Epidermal melanocyte (primary cell): Measurements from ENCODE around the gene NR6A1.
"Not testable (repeated sequence)": the region's sequence is repeated elsewhere in the genome, so short reads cannot be mapped to it uniquely, and the experiment has no call there.

ENCODE experiments used
- DNase-seq: peaks from one replicate; pipeline ENCODE4 v3.0.0; 2011; ENCODE audit warnings: low spot score; ENCODE audit not compliant: insufficient read length

NR6A1 gene

DNA sequence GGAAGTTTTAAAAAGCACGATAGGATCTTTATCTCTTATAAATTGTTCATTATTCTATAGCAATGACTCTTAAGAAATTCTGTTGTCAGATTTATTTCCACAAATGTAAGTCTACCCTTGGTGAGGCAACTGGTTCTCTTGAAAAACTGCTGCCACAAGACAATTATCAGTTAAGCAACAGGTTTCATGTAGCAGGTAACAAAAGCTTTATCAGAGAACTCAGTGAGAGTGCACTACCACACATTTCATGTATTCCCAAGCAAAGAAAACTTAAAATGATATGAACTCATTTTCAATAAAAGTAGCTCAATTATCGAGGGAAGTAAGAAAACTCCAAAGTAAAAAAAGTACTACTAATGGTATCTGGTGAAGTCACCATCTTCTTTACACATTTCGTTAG, 9.4 kb downstream of the NR6A1 start:
- DNase-seq: no peak

DNA sequence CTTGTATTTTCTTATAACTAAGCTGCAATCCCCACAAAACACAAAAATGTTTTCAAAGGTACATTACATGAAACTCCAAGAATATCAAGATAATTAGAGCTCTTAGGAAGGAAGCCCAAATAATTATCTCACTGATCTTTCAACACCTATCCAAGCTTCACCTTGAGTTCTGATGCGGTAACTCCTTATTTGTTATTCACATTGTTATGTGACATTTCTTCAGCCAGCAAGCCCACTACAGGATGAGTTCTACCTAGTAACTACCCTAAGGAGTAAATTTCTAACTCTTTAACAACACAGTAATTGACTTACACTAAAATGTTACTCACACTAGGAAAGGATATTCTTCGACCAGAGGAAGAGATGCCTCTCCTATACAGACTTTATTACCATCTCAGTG, 9.9 kb downstream of the NR6A1 start:
- no peak for DNase-seq

DNA sequence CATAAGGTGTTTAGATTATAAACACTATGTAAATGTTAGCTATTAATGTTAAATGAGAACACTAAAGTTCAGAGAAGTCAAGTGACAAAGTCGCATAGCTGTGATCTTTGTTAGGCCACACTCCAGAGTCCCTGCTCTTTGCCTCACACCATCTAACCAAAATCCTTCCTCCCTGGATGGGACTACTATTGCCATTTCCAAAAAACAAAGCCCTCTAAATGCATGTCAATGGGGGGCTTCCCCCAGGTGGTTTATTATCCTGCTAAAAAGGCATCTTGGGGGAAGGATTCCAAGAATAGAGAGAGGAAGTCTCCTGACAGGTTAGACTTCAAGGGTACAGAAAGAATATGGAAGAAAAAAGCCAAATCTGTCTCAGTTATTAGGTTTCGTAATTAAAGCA, 10.4 kb downstream of the NR6A1 start:
- no peak for DNase-seq

DNA sequence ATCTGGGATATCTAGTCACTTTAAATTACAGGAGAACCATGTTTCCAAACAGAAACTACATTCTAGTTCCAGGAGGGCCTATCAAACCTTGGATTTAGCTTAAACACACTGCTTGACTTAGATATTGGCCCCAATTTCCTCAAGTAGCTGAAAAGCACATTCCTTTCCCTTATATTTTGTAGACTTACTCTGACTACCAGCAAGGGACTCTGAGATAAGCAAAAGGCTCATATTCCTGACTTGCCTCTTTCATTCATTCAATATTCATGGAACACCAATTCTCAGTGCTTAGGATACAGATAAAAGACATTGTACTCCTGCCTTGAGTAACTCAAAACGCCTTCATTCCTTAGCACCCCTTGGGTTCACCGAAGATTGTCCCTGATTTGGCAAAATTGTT, 11.8 kb downstream of the NR6A1 start:
- no peak for DNase-seq

DNA sequence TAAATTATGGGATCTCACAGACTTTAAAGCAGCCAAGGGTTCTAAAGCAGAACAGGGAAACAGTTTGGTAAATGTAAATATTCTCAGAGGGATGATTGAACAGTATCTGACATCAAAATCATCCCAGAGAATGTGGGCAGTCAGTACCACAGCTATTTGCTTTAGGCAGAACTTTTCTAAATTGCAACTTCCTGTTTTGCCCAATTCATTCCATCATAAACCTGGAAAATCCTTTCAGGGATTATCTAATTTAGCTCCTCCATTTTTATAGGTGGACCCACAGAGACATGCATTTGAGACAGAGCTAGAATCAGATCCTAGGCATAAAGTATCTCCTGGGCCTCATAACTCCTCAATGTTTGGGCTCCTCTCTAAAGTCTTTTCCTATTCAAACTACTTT, 12.4 kb downstream of the NR6A1 start:
- DNase-seq: no peak

DNA sequence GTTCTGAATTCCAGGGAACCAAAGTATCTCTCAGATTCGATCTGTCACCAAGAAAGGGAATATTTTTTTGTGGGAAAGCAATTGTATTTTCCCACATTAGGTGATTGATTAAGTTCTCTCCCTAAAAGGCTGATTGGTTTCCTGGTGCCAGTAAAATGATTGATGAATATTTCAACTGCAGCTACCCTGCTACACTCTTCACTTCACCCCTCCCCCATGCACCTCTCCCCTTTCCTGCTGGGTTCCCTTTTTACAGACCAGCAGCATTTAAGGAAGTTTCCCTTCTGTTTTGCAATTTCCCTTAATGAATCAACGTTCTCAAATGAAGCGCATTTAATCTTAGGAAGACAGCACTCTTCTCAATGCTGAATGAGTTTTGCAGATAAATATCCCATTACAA, 13.1 kb downstream of the NR6A1 start:
- no peak for DNase-seq

DNA sequence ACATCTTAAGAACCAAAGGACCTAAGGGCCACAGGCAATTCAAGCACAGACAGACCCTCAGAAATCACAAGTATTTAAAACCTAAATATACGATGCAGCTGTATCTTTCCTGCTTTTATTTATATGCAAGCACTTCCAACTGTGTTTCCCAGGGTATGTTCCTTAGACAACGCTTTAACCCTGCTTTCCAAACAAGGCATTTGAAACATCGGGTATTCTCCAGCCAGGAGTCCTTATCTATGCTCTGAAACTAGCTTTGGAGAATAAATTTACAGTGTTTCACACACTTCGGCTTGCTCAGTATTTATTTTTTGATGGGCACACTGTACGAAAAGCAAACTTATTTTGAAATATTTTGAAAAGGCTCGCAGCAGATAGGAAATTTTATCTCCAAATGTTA, 13.5 kb downstream of the NR6A1 start:
- no peak for DNase-seq

DNA sequence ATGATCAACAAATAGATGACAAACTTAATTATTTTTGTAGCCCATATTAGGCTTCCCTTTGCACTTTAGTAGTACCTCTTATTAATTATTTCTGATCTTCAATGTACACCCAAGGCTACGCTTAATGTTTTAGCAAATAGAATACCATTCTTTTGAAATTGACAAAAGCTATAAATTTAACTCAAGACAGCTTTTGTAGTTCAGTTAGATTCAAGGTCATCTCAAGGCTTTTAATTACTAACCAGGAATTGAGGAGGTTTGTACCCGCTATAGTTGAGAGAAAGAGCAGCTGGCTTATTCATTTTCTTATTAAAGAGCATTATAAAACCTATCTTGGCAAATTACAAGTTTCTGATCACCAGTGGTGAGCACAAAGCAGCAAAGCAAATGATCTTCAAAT, 15.1 kb downstream of the NR6A1 start:
- DNase-seq: no peak

DNA sequence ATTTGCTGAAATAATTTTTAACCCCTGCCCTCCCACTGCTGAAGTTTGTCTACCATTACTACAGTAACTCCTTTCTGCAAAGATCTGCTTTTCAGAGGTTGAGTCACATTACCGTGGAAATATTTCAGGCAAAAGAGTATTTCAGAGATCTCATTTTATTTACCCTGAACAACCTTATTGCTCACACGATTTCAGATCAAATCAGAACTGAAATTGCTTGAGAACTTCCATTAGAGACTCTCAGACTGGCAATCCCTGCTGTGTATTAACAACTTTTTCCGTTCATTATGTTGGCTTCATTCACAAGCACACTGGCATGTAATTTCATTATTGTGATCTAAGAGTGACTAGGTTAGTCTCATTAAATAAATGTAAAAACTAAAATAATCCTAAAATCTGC, 16.1 kb downstream of the NR6A1 start:
- no peak for DNase-seq

DNA sequence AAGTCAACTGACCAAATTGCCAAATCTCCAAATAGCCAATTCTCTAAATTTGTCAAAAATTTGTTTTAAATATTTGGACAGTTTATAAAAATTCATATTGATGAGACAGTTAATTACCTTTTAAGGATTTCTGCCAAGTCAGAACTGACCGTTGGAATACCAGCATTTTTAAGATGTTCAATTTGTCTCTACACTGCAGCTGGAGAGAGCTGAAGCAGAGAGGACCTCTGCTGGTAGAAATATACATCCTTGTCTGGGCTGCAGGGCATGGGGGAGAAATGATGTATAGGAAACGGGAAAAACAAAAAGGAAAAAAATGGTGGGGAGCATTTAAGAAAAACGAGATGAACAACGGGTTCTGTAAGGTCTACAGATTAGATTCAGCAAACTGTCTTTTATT, 16.8 kb downstream of the NR6A1 start:
- no peak for DNase-seq

DNA sequence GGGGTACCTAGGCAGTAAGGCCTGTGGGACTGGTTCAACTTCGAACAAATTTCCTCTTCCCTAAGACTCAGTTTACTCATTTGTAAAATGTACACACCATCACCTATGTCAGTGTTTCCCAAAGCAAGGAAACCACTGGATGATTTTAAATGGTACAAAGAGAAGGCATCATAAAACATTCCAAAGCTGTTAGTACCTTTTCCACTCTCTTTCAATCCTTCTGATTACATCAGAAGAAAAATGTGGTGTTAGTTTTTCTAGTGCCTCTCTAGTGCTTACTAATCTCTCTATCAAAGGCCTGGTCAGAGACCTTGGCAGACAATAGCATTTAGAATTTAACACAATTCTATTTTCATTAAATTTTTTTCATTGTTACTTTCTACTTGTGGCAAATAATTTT, 18.1 kb downstream of the NR6A1 start:
- no peak for DNase-seq

DNA sequence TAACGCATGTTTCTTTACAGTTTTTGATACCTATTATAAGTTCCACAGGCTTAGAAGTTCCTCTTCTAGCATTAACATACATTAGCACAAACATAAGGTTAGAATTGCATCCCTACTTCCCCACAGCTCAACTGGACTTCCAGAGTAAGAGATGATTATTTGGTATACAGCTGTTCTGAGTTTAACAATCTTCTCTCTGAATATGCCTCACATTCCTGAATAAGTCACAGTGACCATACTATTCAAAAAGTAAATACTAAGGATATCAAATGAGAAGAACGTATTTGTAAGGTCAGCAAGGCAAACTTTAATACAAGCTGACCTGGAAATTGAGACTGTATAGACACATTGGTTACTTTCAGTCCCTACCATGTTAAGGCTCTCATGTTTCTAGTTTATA, 21.3 kb downstream of the NR6A1 start:
- no peak for DNase-seq

DNA sequence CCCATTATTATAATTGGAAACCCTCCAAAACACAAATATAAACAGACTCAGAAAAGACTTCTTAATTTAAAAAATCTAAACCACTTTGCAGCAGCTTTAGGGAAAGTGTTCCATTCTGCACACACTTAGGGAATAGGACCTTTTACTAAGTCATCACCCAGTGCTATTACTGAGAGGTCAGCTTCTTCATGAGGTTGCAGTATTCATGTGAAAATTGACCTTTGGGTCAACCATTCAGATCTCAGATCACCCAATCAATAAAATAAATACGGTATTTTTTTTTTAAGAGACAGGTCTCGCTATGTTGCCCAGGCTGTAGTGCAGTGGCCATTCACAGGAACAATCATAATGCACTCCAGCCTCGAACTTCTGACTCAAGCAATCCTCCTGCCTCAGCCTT, 21.8 kb downstream of the NR6A1 start:
- no peak for DNase-seq

DNA sequence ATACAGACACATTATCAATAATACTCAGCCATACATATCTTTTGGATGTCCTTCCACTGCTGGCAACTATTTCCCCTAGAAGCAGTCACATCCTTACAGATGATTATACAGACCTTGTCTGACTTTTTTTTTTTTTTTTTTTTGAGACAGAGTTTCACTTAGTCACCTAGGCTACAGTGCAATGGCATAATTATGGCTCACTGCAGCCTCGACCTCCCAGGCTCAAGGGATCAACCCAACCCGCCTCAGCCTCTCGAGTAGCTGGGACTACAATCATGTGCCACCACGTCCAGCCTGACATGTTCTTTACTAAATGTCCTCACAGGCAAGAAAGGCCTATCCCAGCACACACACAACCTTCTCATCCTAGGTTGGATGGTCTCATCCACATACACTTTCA, 24.0 kb downstream of the NR6A1 start:
- no peak for DNase-seq

DNA sequence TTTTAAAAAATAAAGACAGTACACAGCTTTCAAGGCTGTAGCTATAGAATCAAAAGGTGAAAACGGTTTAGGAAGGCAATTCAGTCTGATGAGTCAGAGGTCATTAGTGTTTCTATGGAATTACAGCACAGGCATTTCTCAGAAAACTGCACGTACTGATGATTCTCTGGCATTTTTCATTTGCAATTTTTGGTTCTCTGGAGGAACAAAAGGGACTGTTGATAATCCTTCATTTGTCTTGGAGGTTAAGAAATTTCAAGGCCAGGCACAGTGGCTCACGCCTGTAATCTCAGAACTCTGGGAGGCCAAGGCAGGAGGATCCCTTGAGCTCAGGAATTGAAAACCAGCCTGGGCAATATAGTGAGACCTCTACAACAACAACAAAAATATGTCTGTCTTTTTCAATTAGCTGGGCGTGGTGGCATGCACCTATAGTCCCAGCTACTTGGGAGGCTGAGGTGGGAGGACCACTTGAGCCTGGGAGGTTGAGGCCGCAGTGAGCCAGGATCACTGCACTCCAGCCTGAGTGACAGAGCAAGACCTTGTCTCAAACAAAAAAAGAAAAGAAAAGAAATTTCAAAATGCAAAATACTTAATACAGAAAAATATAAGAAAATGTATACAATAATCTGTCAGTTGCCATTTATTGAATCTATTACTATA, 27.3 kb downstream of the NR6A1 start:
- no peak for DNase-seq

DNA sequence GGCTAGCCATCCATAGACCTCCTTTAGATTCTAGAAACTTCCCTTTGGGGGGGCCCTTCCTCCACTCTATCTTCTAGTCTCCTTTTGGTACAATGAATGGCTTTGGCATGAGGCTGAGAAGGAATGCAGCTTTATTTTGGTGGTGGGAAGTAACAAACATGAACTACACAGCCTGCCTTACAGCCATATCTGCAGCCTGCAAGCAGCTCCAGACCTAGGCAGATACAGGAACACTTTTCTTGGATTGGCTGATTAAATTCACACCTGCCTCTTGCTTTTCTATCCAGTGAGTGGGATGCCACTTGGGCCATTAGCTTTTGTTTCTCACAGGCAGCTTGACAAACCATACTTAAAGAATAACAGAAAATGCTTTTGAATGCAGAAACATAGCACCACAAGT, 28.2 kb downstream of the NR6A1 start:
- no peak for DNase-seq

DNA sequence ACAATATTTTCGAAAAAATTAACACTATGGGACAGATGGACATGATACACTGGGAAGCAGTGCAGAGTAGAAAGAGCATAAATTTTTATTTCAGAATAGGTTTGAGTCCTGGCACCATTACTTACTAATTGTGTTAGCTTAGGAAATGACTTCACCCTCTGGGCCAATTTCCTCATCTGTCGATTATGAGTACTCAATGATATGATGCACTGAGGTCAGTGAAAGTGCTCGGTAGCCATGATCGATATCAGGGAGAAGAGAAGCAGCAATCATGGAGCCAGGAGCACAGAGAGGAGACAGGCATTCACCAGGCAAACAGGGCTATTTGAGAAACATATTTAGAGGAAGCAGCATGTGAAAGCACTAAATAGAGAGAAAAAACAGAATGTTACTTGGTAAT, 29.4 kb downstream of the NR6A1 start:
- DNase-seq: no peak

DNA sequence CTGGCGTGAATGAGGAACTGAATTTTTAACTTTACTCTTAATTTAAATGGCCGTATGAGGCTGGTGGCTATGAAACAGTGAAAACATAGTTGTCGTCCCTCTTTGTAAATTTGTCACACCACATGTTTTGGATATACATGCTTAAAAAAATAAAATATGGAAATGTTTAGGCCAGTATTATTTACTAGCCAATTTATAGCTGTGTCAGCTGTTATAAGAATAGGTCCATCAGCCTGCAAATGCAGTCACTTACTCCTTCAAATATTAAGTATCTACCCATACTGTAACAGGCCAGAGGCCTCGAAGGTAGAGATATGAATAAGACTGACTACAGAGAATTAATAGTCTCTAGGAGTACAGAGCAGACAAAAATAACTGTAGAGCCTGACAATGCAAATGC, 30.0 kb downstream of the NR6A1 start:
- DNase-seq: no peak

DNA sequence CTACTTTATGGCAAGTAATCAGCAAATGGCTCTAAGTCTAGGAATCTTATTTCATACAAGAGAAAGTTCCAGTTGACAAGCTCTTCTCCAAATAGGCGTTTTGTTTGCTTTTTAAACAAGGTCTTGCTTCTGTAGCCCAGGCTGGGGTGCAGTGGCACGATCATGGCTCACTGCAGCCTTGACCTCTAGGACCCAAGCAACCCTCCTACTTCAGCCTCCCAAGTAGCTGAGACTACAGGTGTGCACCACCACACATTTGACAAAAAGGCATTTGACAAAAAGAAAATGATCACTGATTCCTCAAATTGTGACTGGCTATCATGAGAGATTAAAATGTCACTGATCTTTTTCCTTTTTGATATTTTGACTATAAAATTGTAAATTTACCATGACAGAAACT, 31.8 kb downstream of the NR6A1 start:
- no peak for DNase-seq

DNA sequence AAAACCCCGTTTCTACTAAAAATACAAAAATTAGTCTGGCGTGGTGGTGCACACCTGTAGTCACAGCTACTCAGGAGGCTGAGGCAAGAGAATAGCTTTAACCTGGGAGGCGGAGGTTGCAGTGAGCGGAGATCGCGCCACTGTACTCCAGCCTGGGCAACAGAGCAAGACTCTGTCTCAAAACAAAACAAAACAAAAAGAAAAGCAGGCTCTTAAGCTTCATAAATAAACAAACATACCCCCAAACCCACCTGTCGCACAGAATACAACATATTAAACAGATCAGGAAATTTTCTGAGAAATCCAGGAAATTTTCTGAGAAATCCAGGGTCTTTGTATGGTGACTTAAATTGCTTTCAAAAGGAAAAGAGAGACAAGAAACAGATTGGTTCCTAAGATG, 33.0 kb downstream of the NR6A1 start:
- DNase-seq: not testable (repeated sequence)

DNA sequence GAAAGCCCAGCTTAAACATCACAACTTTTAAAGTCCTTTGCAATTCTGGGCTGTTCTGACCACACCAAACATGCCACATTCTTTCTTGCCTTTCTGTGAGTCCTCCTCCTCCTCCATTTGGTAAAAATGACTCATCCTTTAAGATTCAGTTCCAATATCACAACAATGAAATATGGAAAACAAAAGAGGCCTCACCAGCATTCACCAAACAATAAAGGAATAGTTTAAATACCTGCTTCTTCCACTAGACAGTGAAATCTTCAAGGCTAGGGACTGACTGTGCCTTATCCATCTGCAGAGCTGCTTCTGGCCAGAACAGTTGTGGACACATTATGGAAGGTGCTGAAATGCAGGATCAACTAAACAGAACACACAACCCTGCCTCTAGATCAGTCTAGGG, 36.0 kb downstream of the NR6A1 start:
- DNase-seq: no peak

DNA sequence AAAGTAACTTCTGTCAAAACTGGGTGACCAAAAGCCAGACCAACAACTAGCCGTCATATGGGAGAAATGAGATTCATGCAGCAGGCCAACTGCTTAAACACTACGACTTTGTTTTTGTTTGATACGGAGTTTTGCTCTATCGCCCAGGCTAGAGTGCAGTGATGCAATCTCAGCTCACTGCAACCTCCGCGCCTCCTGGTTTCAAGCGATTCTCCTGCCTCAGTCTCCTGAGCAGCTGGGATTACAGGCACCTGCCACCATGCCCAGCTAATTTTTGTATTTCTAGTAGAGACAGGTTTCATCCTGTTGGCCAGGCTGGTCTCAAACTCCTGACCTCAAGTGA, 36.4 kb downstream of the NR6A1 start:
- not testable (repeated sequence) for DNase-seq

DNA sequence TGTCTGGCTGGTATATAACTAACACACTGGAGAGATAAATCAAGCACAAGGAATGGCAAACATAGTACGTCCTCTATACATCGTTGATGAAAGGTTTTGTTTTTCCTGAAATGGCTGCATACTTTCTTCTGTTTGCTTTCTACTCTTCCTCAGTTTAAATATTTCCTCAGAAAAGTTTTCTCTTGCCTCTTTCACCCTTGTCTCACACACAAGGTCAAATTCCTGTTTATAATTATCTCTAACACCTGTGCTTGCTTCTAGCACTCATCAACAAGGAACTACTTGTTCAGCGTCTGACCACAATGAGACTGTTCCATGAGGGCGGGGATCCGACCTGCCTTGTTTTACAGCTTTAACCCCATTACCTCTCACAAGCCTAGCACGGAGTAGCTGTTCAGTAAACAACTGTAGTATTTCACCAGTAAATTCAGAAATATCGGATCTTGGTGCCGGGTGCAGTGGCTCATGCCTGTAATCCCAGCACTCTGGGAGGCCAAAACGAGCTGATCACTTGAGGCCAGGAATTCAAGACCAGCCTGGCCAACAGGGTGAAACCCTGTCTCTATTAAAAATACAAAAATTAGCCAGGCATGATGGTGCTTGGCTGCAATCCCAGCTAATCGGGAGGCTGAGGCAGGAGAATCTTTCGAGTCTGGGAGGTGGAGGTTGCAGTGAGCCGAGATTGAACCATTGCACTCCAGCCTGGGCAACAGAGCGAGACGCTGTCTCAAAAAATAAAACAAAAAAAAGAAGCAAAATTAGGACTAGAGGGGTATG, 37.0 kb downstream of the NR6A1 start:
- no peak for DNase-seq

DNA sequence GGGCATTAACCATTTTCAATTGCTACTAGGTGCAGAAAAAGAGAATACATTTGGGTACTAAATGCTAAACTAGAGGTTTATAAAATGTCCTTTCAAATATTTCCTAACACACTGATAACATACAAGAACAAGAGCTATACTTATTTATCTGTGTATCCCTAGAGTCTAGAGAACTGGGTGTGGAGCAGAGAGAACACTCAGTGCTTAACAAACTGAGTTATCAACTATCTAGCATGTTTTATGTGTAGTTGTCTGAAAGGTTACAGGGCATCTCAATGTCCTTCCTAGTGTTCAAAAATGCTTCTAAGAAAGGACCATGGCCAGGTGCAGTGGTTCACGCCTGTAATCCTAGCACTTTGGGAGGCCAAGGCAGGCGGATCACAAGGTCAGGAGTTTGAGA, 40.3 kb downstream of the NR6A1 start:
- DNase-seq: no peak
